ENCODE data around the gene TMEM170B. TPM values are rescaled to one million over a fixed set of nuclear protein-coding genes. Genes with fewer than 3 reads are reported as not detected.

Gene TMEM170B, protein sequence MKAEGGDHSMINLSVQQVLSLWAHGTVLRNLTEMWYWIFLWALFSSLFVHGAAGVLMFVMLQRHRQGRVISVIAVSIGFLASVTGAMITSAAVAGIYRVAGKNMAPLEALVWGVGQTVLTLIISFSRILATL
- 13.1 TPM for polyA plus RNA-seq (2013, experiment 1 of 2)
- 13.0 TPM for polyA plus RNA-seq (2013, experiment 2 of 2)

- Histone ChIP-seq H4K8ac (ENCODE audit: low read depth, low read length) (no peak within 1 kb of the TSS), H2AK5ac (ENCODE audit: low read depth, low read length) (peak within 1 kb of the TSS; percentile 12), H3K27me3 (ENCODE audit: control insufficient read depth in 3 of 3, insufficient read depth in 3 of 3, low read depth in 1 of 3, low read length in 3 of 3) (no peaks in the 10 kb centered on the region), H3K4me2 (ENCODE audit: insufficient read depth, low read length, poor library complexity, severe bottlenecking) (peak within 1 kb of the TSS; percentile 84), H2AFZ (ENCODE audit: low read length) (peak within 1 kb of the TSS; percentile 95), H3K23ac (ENCODE audit: low read depth, low read length, poor library complexity) (peak within 1 kb of the TSS; percentile 87), H3K4me1 (ENCODE audit: control insufficient read depth in 2 of 2, insufficient read depth in 1 of 2, low read depth in 1 of 2, low read length in 2 of 2) (peaks cover 0 to 9% of the 10 kb centered on the region in 2 donors), H2BK5ac (ENCODE audit: low read length) (peak within 1 kb of the TSS; percentile 85), H3K4ac (ENCODE audit: low read length) (no peak within 1 kb of the TSS), H2BK15ac (ENCODE audit: low read length) (peak within 1 kb of the TSS; percentile 52), H3K14ac (ENCODE audit: low read length) (peak within 1 kb of the TSS; percentile 94), H3K9ac (ENCODE audit: low read depth, low read length, poor library complexity) (peak within 1 kb of the TSS; percentile 97), H3K36me3 (replicated peaks in 1 of 2; ENCODE audit: control insufficient read depth in 2 of 2, insufficient read depth in 2 of 2, low read length in 2 of 2) (no peaks in the 10 kb centered on the region), H3K27ac (replicated peaks; ENCODE audit: low read length) (peak within 1 kb of the TSS; percentile 88), H2BK12ac (ENCODE audit: low read length) (peak within 1 kb of the TSS; percentile 30), H3K9me3 (replicated peaks in 1 of 2; ENCODE audit: control insufficient read depth in 2 of 2, insufficient read depth in 1 of 2, low read depth in 1 of 2, low read length in 2 of 2) (no peaks in the 10 kb centered on the region), H3K4me3 (ENCODE audit: low read length in 2 of 2) (peak within 1 kb of the TSS; percentile 93 to 99), H3K18ac (ENCODE audit: low read length) (peak within 1 kb of the TSS; percentile 100), H4K91ac (ENCODE audit: low read depth, low read length, poor library complexity) (no peak within 1 kb of the TSS), H3K79me1 (ENCODE audit: low read depth, low read length) (no peaks in the 10 kb centered on the region), H2BK120ac (ENCODE audit: low read depth, low read length) (no peak within 1 kb of the TSS)
- WGBS, 2 donors (ENCODE audit: extremely low coverage in 2 of 2, insufficient read length in 2 of 2, insufficient replicate concordance in 1 of 2), result no CpG with 5 or more reads among the region's 110 CpGs
- peak; percentile 93 for DNase-seq (ENCODE audit: low spot score)
These were observed at the start of gene TMEM170B for GRCh38 chr6:11537229-11538051. Gene TMEM170B, plus strand, starts transcription at chr6:11537749. Its CDS starts 529 bp downstream, at chr6:11538278.

DNA sequence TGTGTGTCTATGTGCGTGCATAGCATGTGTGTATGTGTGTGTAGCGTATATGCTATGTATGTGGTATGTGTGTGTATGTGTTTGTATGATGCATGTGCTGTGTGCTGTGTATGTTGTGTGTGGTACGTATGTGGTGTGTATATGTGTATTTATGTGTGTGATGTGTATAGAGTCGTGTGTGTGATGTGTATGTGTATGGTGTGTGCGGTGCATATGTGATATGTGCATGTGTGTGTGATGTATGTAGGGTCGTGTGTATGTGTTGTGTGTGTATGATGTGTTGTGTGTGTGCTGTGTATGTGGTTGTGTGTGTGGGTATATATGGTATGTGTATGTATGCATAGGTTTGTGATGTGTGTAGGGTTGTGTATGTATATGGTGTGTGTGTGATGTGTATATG, 46.6 kb upstream of the TMEM170B start:
- DNase-seq (ENCODE audit: low spot score), result no peak
- H2AK5ac ChIP-seq (ENCODE audit: low read depth, low read length), result no peak overlapping the region
- H3K79me1 ChIP-seq (ENCODE audit: low read depth, low read length), result no peaks in the 10 kb centered on the region
- WGBS, 2 donors (ENCODE audit: extremely low coverage in 2 of 2, insufficient read length in 2 of 2, insufficient replicate concordance in 1 of 2), result 75 to 100% methylated on average over 3 to 4 of the region's 6 CpGs
- H3K9ac ChIP-seq (ENCODE audit: low read depth, low read length, poor library complexity), result no peak overlapping the region
- peaks cover 0 to 3% of the 10 kb centered on the region in 2 donors for H3K9me3 ChIP-seq (replicated peaks in 1 of 2; ENCODE audit: control insufficient read depth in 2 of 2, insufficient read depth in 1 of 2, low read depth in 1 of 2, low read length in 2 of 2)
- no peaks in the 10 kb centered on the region for H3K36me3 ChIP-seq (replicated peaks in 1 of 2; ENCODE audit: control insufficient read depth in 2 of 2, insufficient read depth in 2 of 2, low read length in 2 of 2)
- H3K23ac ChIP-seq (ENCODE audit: low read depth, low read length, poor library complexity), result no peak overlapping the region
- no peak overlapping the region for H2BK12ac ChIP-seq (ENCODE audit: low read length)
- H3K4me2 ChIP-seq (ENCODE audit: insufficient read depth, low read length, poor library complexity, severe bottlenecking), result no peak overlapping the region
- H2BK15ac ChIP-seq (ENCODE audit: low read length), result no peak overlapping the region
- H3K4me1 ChIP-seq (ENCODE audit: control insufficient read depth in 2 of 2, insufficient read depth in 1 of 2, low read depth in 1 of 2, low read length in 2 of 2), result peaks cover 8 to 10% of the 10 kb centered on the region in 2 donors
- H4K91ac ChIP-seq (ENCODE audit: low read depth, low read length, poor library complexity), result no peak overlapping the region
- no peak overlapping the region for H2BK5ac ChIP-seq (ENCODE audit: low read length)
- H2BK120ac ChIP-seq (ENCODE audit: low read depth, low read length), result no peak overlapping the region
- no peak overlapping the region for H3K14ac ChIP-seq (ENCODE audit: low read length)
- H3K4me3 ChIP-seq (ENCODE audit: low read length in 2 of 2), result no peak overlapping the region
- H3K27me3 ChIP-seq (ENCODE audit: control insufficient read depth in 3 of 3, insufficient read depth in 3 of 3, low read depth in 1 of 3, low read length in 3 of 3), result no peaks in the 10 kb centered on the region
- H3K18ac ChIP-seq (ENCODE audit: low read length), result no peak overlapping the region
- H4K8ac ChIP-seq (ENCODE audit: low read depth, low read length), result no peak overlapping the region
- no peak overlapping the region for H3K27ac ChIP-seq (replicated peaks; ENCODE audit: low read length)
- H2AFZ ChIP-seq (ENCODE audit: low read length), result no peak overlapping the region
- H3K4ac ChIP-seq (ENCODE audit: low read length), result no peak overlapping the region

DNA sequence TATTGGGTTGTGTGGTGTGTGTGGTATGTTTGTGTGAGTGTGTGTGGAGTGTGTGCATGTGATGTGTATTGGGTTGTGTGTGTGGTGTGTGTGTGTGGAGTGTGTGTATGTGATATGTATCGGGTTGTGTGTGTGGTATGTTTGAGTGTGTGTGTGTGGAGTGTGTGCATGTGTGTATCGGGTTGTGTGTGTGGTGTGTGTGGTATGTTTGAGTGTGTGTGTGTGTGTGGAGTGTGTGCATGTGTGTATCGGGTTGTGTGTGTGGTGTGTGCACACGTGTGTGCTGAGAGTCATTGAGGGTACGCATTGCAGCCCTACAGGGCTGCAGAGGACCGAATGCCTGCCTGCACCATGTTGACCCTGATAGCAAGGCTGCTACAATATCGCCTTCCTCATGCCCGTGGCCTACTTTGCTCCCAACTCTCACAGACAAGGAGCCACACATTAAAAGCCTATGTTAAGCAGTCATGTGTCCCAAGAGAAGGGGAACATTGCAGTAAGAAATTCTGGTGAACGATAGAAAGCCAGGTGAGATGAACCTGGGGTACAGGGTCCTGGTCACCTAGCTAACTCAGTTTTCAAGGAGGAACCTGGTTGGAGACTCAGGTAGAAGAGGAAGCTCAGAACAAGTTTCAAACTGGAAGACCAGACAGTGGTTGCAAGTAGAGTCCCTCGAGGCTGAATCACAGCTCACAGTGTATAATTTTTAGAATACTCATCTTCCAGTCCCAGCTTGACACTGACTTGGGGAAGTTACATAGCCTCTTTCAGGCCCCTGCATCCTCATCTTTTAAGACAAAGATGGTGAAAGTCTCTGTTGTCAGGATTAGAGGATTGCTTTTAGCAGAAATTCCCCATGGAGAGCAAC, 45.7 kb upstream of the TMEM170B start:
- Histone ChIP-seq H3K4me3 (ENCODE audit: low read length in 2 of 2) (peak overlapping the region in 1 of 2 donors; percentile 5), H3K79me1 (ENCODE audit: low read depth, low read length) (no peaks in the 10 kb centered on the region), H3K36me3 (replicated peaks in 1 of 2; ENCODE audit: control insufficient read depth in 2 of 2, insufficient read depth in 2 of 2, low read length in 2 of 2) (no peaks in the 10 kb centered on the region), H3K14ac (ENCODE audit: low read length) (no peak overlapping the region), H2BK120ac (ENCODE audit: low read depth, low read length) (no peak overlapping the region), H2AFZ (ENCODE audit: low read length) (no peak overlapping the region), H4K91ac (ENCODE audit: low read depth, low read length, poor library complexity) (no peak overlapping the region), H2BK15ac (ENCODE audit: low read length) (no peak overlapping the region), H2AK5ac (ENCODE audit: low read depth, low read length) (no peak overlapping the region), H3K18ac (ENCODE audit: low read length) (no peak overlapping the region), H2BK12ac (ENCODE audit: low read length) (no peak overlapping the region), H3K4me1 (ENCODE audit: control insufficient read depth in 2 of 2, insufficient read depth in 1 of 2, low read depth in 1 of 2, low read length in 2 of 2) (peaks cover 4 to 5% of the 10 kb centered on the region in 2 donors), H4K8ac (ENCODE audit: low read depth, low read length) (no peak overlapping the region), H3K9ac (ENCODE audit: low read depth, low read length, poor library complexity) (no peak overlapping the region), H3K27ac (replicated peaks; ENCODE audit: low read length) (no peak overlapping the region), H3K9me3 (replicated peaks in 1 of 2; ENCODE audit: control insufficient read depth in 2 of 2, insufficient read depth in 1 of 2, low read depth in 1 of 2, low read length in 2 of 2) (peaks cover 0 to 3% of the 10 kb centered on the region in 2 donors), H3K4ac (ENCODE audit: low read length) (no peak overlapping the region), H3K27me3 (ENCODE audit: control insufficient read depth in 3 of 3, insufficient read depth in 3 of 3, low read depth in 1 of 3, low read length in 3 of 3) (no peaks in the 10 kb centered on the region), H3K23ac (ENCODE audit: low read depth, low read length, poor library complexity) (no peak overlapping the region), H3K4me2 (ENCODE audit: insufficient read depth, low read length, poor library complexity, severe bottlenecking) (no peak overlapping the region), H2BK5ac (ENCODE audit: low read length) (no peak overlapping the region)
- 100% methylated on average over 2 to 3 of the region's 10 CpGs for WGBS, 2 donors (ENCODE audit: extremely low coverage in 2 of 2, insufficient read length in 2 of 2, insufficient replicate concordance in 1 of 2)
- no peak for DNase-seq (ENCODE audit: low spot score)
